ENCODE results near the gene TGFBR2. TPM values are rescaled to one million over a fixed set of nuclear protein-coding genes. Genes with fewer than 3 reads are reported as not detected.
A peak's percentile ranks its signal among the peaks of the same experiment; 100 is the strongest.

The TGFBR2 gene
- total and polyA plus RNA-seq, 5 donors = 77.7 to 255 (median 197) TPM

DNA sequence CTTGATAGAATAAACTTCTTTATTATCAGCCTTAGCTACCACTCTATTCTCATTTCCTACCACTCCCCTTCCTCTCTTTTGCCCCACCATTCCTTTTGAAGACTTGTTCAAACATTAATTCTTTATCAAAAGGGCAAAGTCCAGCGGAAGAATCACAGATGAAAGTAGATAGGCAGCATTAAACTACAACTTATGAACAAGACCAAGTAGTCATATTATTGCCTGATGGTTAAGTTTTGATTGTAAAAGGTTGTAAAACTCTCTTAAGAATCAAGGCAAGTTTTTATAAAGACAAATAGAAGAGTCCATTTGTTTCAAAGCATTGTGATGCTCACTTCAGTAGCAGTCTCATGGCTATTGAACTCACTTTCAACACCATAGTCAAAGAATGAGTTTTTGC is 22.4 kb upstream of the TGFBR2 start:
- intact Hi-C loops (cut with DNase I) = loop anchor here in 1 of 4 donors (10.0 kb wide), 1 partner anchor 59 kb away; no protein-coding TSS in a partner anchor
- Histone ChIP-seq H3K9me3 (ENCODE audit: control insufficient read depth, low read length) (no peaks in the 10 kb centered on the region), H3K27ac (ENCODE audit: low read length) (no peak overlapping the region), H3K4me3 (ENCODE audit: low read length) (no peak overlapping the region), H3K27me3 (ENCODE audit: control insufficient read depth, insufficient read depth) (no peaks in the 10 kb centered on the region), H3K4me1 (ENCODE audit: control insufficient read depth, insufficient read depth, low read length) (peaks cover 4% of the 10 kb centered on the region)
- ATAC-seq (no peak), DNase-seq (no peak)
- WGBS = 96% methylated on average over 1 of the region's 1 CpG

DNA sequence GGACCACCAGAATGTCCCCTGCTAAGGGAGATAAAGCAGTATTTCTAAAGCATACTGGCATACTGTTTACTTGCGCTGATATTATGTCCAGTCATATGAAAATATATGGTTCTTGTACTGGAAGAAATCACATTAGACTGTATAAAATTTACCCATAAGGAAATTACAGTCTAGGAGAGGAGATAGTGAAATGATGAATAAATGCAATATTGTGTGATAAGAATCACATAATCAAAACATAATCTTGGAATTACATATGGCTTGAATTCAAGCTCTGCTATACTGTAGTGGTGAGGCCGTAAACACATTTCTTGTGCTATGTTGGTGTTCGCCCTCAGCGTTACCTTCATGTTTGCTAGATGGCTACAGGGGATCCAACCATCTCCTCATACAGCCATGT is 20.7 kb upstream of the TGFBR2 start:
- DNase-seq (no peak), ATAC-seq (no peak)
- Histone ChIP-seq H3K27me3 (ENCODE audit: control insufficient read depth, insufficient read depth) (no peaks in the 10 kb centered on the region), H3K4me3 (ENCODE audit: low read length) (no peak overlapping the region), H3K9me3 (ENCODE audit: control insufficient read depth, low read length) (no peaks in the 10 kb centered on the region), H3K4me1 (ENCODE audit: control insufficient read depth, insufficient read depth, low read length) (peaks cover 4% of the 10 kb centered on the region), H3K27ac (ENCODE audit: low read length) (no peak overlapping the region)
- 98% methylated on average over 4 of the region's 4 CpGs for WGBS
- intact Hi-C loops (cut with DNase I) = loop anchor here in 1 of 4 donors (10.0 kb wide), 1 partner anchor 61 kb away; no protein-coding TSS in a partner anchor

DNA sequence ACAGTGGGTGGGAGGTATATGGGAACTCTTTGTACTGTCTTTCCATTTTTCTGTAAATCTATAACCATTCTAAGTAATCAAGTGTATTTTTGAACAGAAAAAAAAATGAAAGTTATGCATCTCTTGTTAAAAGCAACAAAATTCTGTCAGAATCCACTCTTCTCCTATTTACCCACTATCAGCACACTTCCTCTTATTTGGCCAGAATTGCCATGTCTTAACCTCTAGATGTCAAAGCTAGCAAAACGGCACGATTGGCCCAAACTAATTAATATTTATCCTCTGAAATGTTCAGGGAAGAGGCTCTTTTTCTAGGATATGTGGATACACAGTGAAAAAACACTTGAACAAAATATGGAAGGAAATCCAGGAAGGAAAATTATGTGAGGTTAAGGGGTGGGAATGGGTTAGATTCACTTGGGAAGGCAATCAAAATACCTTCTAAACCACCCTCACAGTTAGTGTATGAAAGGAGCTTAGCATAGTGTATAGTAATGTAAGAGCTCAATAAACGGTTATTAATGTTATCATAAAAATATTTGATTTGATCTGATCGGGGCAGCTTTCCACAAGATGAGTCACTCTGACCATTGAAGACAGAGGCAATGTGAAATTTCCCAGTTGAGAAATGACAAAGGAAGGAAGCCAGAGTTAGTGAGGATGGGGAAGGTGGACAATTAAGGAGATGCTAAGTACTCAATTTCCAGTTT is 20.1 kb upstream of the TGFBR2 start:
- no peaks in the 10 kb centered on the region for H3K27me3 ChIP-seq (ENCODE audit: control insufficient read depth, insufficient read depth)
- ATAC-seq (peak in 1 of 2 donors; percentile 45), DNase-seq (no peak)
- no peaks in the 10 kb centered on the region for H3K9me3 ChIP-seq (ENCODE audit: control insufficient read depth, low read length)
- WGBS = 54% methylated on average over 4 of the region's 4 CpGs
- H3K4me1 ChIP-seq (ENCODE audit: control insufficient read depth, insufficient read depth, low read length) = peaks cover 4% of the 10 kb centered on the region
- peak overlapping the region; percentile 50 for H3K27ac ChIP-seq (ENCODE audit: low read length)
- H3K4me3 ChIP-seq (ENCODE audit: low read length) = no peak overlapping the region
- intact Hi-C loops (cut with DNase I) = loop anchor here in 1 of 4 donors (10.0 kb wide), 1 partner anchor 61 kb away; no protein-coding TSS in a partner anchor

DNA sequence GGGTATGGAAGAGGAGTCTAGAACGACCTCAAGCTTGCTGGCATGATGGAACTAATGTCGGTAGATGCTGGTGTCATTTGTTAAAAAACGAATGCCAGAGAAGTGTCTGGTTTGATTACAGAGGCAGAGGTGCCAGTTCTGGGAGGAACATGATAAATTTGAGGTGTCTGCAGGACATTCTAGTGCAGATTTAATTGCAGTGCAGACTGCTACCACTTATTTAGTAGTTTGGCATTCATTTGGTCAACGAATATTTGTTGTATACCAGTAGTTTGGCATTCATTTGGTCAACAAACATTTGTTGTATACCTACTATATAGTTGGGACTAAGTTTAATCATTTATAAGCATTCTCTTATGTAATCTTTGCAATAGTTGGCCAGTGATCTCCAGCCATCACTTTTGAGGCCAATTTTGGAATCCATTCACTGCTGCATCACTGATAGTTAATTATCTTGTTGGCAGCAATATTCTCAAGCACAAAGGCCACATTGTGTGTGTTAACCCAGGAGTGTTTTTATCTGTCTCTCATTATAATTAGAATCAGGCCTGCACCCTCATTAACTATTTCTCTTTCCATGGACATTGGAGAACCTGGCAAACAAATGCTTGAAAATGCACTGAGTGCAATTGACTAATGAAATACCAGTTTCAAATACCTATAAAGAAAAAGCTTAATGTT is 19.5 kb upstream of the TGFBR2 start:
- intact Hi-C loops (cut with DNase I) = loop anchor here in 1 of 4 donors (10.0 kb wide), 1 partner anchor 62 kb away; no protein-coding TSS in a partner anchor
- Histone ChIP-seq H3K27ac (ENCODE audit: low read length) (peak overlapping the region; percentile 50), H3K4me1 (ENCODE audit: control insufficient read depth, insufficient read depth, low read length) (peaks cover 1% of the 10 kb centered on the region), H3K27me3 (ENCODE audit: control insufficient read depth, insufficient read depth) (no peaks in the 10 kb centered on the region), H3K9me3 (ENCODE audit: control insufficient read depth, low read length) (no peaks in the 10 kb centered on the region), H3K4me3 (ENCODE audit: low read length) (no peak overlapping the region)
- no peak for DNase-seq
- 49% methylated on average over 4 of the region's 4 CpGs for WGBS
- ATAC-seq = peak; percentile 84 to 89

DNA sequence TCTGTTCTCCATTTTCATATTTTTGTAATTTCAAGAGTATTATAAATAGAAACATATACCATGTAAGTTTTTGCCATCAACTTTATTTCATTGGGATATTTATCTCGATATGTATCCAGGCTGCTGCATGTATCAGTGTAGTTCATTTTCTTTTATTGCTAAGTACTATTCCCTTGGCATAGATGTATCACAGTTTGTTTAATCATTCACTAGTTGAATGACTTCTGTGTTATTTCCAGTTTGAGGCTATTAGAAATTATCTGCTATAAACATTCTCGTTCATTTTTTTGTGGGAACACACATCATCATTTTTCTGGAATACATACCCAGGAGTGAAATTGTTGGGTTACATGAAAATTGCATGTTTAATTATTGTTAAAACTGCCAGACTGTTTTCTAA is 18.5 kb upstream of the TGFBR2 start:
- Histone ChIP-seq H3K4me1 (ENCODE audit: control insufficient read depth, insufficient read depth, low read length) (peaks cover 1% of the 10 kb centered on the region), H3K27ac (ENCODE audit: low read length) (no peak overlapping the region), H3K9me3 (ENCODE audit: control insufficient read depth, low read length) (no peaks in the 10 kb centered on the region), H3K4me3 (ENCODE audit: low read length) (no peak overlapping the region), H3K27me3 (ENCODE audit: control insufficient read depth, insufficient read depth) (no peaks in the 10 kb centered on the region)
- intact Hi-C loops (cut with DNase I) = loop anchor here in 1 of 4 donors (10.0 kb wide), 1 partner anchor 63 kb away; no protein-coding TSS in a partner anchor
- WGBS = 57% methylated on average over 2 of the region's 2 CpGs
- ATAC-seq (peak in 1 of 2 donors; percentile 11), DNase-seq (no peak)

DNA sequence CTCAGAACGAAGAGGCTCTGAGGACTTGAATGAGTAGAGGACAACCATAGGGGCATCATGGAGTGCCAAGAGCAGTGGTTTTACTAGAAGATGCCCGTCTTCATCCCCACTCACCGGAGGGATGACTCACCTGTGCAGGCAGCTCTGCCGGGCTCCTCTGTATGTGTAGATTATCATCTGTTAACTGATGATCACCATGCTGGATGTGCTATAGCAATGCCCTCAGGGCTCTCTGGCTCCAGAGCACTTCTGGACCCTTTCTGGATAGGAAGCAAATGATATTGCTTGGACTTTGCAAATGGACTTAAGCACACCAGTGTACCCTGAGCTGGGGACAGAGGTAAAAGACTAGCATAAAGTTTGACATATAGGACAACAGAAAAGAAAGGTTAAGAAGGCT is 10.2 kb upstream of the TGFBR2 start:
- DNase-seq = no peak
- WGBS = 93% methylated on average over 4 of the region's 4 CpGs
- Histone ChIP-seq H3K4me1 (ENCODE audit: control insufficient read depth, insufficient read depth, low read length) (no peaks in the 10 kb centered on the region), H3K27ac (ENCODE audit: low read length) (no peak overlapping the region), H3K9me3 (ENCODE audit: control insufficient read depth, low read length) (no peaks in the 10 kb centered on the region), H3K4me3 (ENCODE audit: low read length) (no peak overlapping the region), H3K27me3 (ENCODE audit: control insufficient read depth, insufficient read depth) (no peaks in the 10 kb centered on the region)
- intact Hi-C loops (cut with DNase I) = no loop called here
- ATAC-seq = peak in 1 of 2 donors; percentile 24

DNA sequence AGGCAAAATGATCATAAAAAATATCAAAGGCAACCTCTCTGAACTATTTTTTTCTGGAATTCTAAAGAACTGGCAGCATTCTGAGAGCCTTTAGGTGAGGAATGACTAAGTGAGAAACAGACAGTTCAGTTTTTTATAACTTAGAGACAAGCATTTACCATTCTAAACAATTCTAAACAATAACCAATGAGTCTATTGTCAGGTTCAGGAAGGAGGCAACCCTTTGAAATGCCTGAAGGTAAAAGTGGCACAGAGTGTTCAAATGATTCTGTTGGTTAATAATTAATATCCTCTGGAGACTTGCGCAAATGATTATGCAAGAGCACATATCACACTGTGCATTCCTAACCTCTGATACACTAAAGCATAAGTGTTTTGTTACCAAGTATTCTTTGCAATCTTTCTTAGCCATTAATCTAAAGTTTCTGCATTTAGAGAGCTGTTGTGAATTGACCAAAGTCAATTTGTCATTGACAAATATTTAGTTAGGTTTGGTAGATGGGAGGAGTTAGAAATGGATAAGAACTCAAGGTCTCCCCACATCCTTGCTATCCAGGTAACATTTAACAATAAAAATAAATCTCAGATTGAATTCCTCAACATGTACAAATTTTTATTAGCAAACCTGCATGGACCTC is 9.2 kb upstream of the TGFBR2 start:
- Histone ChIP-seq H3K27ac (ENCODE audit: low read length) (no peak overlapping the region), H3K4me3 (ENCODE audit: low read length) (no peak overlapping the region), H3K4me1 (ENCODE audit: control insufficient read depth, insufficient read depth, low read length) (no peaks in the 10 kb centered on the region), H3K27me3 (ENCODE audit: control insufficient read depth, insufficient read depth) (no peaks in the 10 kb centered on the region), H3K9me3 (ENCODE audit: control insufficient read depth, low read length) (no peaks in the 10 kb centered on the region)
- 56% methylated on average over 1 of the region's 1 CpG for WGBS
- DNase-seq = no peak
- intact Hi-C loops (cut with DNase I) = no loop called here
- peak; percentile 87 to 93 for ATAC-seq

DNA sequence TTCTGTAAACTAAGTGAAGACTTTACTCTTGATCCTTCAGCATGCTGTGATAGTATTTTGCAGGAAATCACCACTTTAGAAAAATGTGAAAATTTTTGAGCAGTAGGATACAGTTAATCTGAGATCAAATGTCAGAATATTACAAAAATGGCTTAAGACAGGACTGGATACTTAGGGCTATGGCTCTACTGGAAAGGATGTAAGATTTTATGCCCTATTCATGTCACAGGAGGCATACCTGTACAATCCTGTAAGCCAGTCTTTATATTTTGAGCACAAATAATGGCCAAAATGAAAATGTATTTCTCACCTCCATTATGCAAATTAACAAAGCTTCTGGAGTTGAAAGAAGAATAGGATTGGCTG is 8.6 kb upstream of the TGFBR2 start:
- intact Hi-C loops (cut with DNase I) = no loop called here
- no peaks in the 10 kb centered on the region for H3K27me3 ChIP-seq (ENCODE audit: control insufficient read depth, insufficient read depth)
- no peak for DNase-seq
- no peaks in the 10 kb centered on the region for H3K9me3 ChIP-seq (ENCODE audit: control insufficient read depth, low read length)
- H3K27ac ChIP-seq (ENCODE audit: low read length) = no peak overlapping the region
- peak in 1 of 2 donors; percentile 11 for ATAC-seq
- no peaks in the 10 kb centered on the region for H3K4me1 ChIP-seq (ENCODE audit: control insufficient read depth, insufficient read depth, low read length)
- H3K4me3 ChIP-seq (ENCODE audit: low read length) = no peak overlapping the region

DNA sequence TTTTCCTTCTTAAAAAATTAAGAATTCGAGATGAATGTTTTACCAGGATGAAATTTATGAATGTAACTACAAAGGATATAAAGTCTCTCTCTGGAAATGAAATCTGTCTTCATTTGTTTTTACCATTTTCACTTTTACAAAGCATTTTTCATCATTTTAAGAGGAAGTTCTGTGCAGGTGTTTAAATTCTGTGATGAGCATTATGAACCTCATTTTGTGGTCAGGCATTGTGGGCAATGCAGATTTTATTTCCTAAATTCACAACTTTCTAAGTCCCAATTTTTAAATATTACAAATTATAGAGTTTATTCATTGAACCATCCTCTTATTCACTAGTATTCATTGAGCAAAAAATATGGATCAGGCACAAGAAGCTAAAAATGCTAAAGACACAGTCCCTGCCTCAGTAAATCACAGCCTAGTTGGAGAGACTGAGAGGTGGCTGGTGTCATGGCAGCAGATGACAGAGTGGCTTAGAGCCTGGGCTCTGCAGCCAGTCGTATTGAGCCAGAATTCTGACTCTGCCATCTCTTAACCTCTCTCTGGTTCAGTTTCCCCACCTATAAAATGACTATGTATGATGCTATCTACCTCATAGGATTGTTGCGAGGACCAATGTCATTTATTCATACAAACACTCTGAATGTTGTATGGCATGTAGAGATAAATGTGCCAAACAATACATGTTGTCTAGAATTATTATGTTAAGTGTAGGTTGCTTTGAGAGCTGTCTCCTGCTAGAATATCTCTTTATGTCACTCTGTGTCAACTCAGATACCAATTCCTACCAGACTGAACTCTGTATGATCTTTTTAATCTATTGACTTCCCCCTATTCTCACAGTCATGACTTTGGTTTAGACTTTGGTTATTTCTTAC is 7.5 kb upstream of the TGFBR2 start:
- ATAC-seq (no peak), DNase-seq (no peak)
- Histone ChIP-seq H3K4me1 (ENCODE audit: control insufficient read depth, insufficient read depth, low read length) (no peaks in the 10 kb centered on the region), H3K27ac (ENCODE audit: low read length) (no peak overlapping the region), H3K4me3 (ENCODE audit: low read length) (no peak overlapping the region), H3K9me3 (ENCODE audit: control insufficient read depth, low read length) (no peaks in the 10 kb centered on the region), H3K27me3 (ENCODE audit: control insufficient read depth, insufficient read depth) (no peaks in the 10 kb centered on the region)
- intact Hi-C loops (cut with DNase I) = no loop called here
- 88% methylated on average over 3 of the region's 3 CpGs for WGBS

DNA sequence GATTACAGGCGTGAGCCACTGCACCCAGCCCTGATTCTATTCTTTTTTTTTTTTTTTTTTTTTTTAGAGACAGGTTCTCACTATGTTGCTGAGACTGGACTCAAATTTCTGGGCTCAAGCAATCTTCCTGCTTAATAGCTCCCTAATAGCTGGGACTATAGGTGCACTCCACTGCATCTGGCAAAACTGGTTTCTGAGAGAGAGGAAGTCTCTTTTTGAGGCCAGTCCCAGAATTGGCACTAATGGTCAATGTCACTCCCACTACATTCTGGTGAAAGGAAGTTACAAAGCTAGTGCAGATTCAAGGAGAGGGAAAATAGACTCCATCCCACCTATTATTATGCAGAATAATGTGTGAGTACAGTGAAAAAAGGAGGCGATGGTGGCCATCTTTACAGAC is 5.8 kb upstream of the TGFBR2 start:
- H3K4me1 ChIP-seq (ENCODE audit: control insufficient read depth, insufficient read depth, low read length) = no peaks in the 10 kb centered on the region
- 84% methylated on average over 2 of the region's 2 CpGs for WGBS
- intact Hi-C loops (cut with DNase I) = loop anchor here in 3 of 4 donors (5.0 to 10.0 kb wide), 4 partner anchors 48 to 84 kb away; no protein-coding TSS in a partner anchor
- no peak overlapping the region for H3K4me3 ChIP-seq (ENCODE audit: low read length)
- no peaks in the 10 kb centered on the region for H3K9me3 ChIP-seq (ENCODE audit: control insufficient read depth, low read length)
- no peak overlapping the region for H3K27ac ChIP-seq (ENCODE audit: low read length)
- no peaks in the 10 kb centered on the region for H3K27me3 ChIP-seq (ENCODE audit: control insufficient read depth, insufficient read depth)
- DNase-seq (no peak), ATAC-seq (no peak)

Measured in right cardiac atrium (tissue), 5 donors.